GM12878 (cell line): Measurements from ENCODE around the gene GPR108. TPM values are rescaled to one million over a fixed set of nuclear protein-coding genes. Genes with fewer than 3 reads are reported as not detected.

Source experiments
- ATAC-seq: fragments of 200-7000 bp; cut with Tn5 transposase; 3 replicates; pipeline ENCODE4 v1.9.1; 2020; ENCODE audit warnings: mild to moderate bottlenecking, moderate library complexity
- BruUV-seq: library from RNA; stranded (reverse); fragments of 400-500 nt; replicated peaks from 2 replicates; lab custom pipeline; 2021; lab: Mats Ljungman, UMichigan
- CTCF ChIA-PET: fragments of 300-600 bp; sonication (Branson Sonifier 250); formaldehyde crosslinking; extraction: SDS; loops from one replicate; lab custom pipeline; 2021; ENCODE audit warnings: inconsistent platforms; lab: Yijun Ruan, JAX
- POLR2A ChIA-PET: fragments of 350-600 bp; formaldehyde crosslinking; extraction: SDS; loops from one replicate; lab custom pipeline; 2021; ENCODE audit warnings: inconsistent platforms; lab: Charles Lee
- RAD21 ChIA-PET: fragments of 300-600 bp; sonication (Branson Sonifier 250); formaldehyde crosslinking; loops from one replicate; lab custom pipeline; 2023; ENCODE audit warnings: antibody characterized with exemption; ENCODE audit not compliant: unreplicated experiment; lab: Charles Lee
- SMC1A ChIA-PET: fragments of 300-600 bp; sonication (Branson Sonifier 250); formaldehyde crosslinking; loops from one replicate; lab custom pipeline; 2023; ENCODE audit not compliant: unreplicated experiment, uncharacterized antibody; lab: Charles Lee
- DNase-seq: peaks from one replicate; pipeline ENCODE4 v3.0.0-alpha.2; 2011; ENCODE audit warnings: low read depth, low spot score
- FAIRE-seq: peaks from 3 replicates; lab custom pipeline; 2011; peaks lifted over from hg19 to GRCh38; lab: Jason Lieb, UNC
- H2AFZ ChIP-seq: 2 replicates; pipeline ENCODE4 v1.6.0; 2011; ENCODE audit warnings: low read depth, low read length, control low read depth; ENCODE audit not compliant: control insufficient read depth
- H3K27ac ChIP-seq: 2 replicates; pipeline ENCODE4 v1.5.1; 2011; ENCODE audit warnings: control low read depth; ENCODE audit not compliant: control insufficient read depth, insufficient read depth
- H3K27me3 ChIP-seq, 2 experiments: replicated peaks in 1 of 2; 2 replicates each; pipeline versions ENCODE4 v1.6.0 to v1.6.1; 2011; ENCODE audit warnings: low read length in 1 of 2; ENCODE audit not compliant: control insufficient read depth in 2 of 2, insufficient read depth in 2 of 2
- H3K36me3 ChIP-seq, 2 experiments: 2 replicates each; pipeline ENCODE4 v1.5.1; 2011; ENCODE audit warnings: low read length in 1 of 2; ENCODE audit not compliant: control insufficient read depth in 2 of 2, insufficient read depth in 2 of 2
- H3K4me1 ChIP-seq: 2 replicates; pipeline ENCODE4 v1.6.1; 2011; ENCODE audit warnings: mild to moderate bottlenecking, low read length, moderate library complexity, mixed read lengths; ENCODE audit not compliant: control insufficient read depth, insufficient read depth
- H3K4me2 ChIP-seq: 2 replicates; pipeline ENCODE4 v1.6.0; 2011; ENCODE audit warnings: control low read depth; ENCODE audit not compliant: control insufficient read depth, insufficient read depth
- H3K4me3 ChIP-seq: fragments of 200-600 bp; sonication (generic); 2 replicates; pipeline ENCODE4 v1.5.1; 2016
- H3K79me2 ChIP-seq: 2 replicates; pipeline ENCODE4 v1.6.0; 2011; ENCODE audit warnings: low read length; ENCODE audit not compliant: control insufficient read depth, insufficient read depth
- H3K9ac ChIP-seq: 2 replicates; pipeline ENCODE4 v1.8.0; 2011; ENCODE audit warnings: low read length, control low read depth, mixed read lengths; ENCODE audit not compliant: control insufficient read depth, insufficient read depth
- H3K9me3 ChIP-seq: replicated peaks from 3 replicates; pipeline ENCODE4 v1.5.1; 2011; ENCODE audit warnings: mild to moderate bottlenecking, low read length; ENCODE audit not compliant: control insufficient read depth, insufficient read depth
- H4K20me1 ChIP-seq: 2 replicates; pipeline ENCODE4 v1.6.0; 2011; ENCODE audit not compliant: control insufficient read depth, insufficient read depth
- BMI1 ChIP-seq: fragments of 450-650 bp; IDR thresholded peaks from 2 replicates; pipeline ENCODE4 v1.6.1; 2016; ENCODE audit warnings: mild to moderate bottlenecking, moderate library complexity, borderline replicate concordance
- GABPA ChIP-seq: IDR thresholded peaks from 2 replicates; pipeline ENCODE4 v1.6.1; 2014; ENCODE audit warnings: antibody characterized with exemption, low read depth, mild to moderate bottlenecking, inconsistent platforms
- GATAD2B ChIP-seq: fragments of 450-650 bp; conservative IDR thresholded peaks from 2 replicates; pipeline ENCODE4 v1.6.1; 2017; ENCODE audit warnings: low read depth, mild to moderate bottlenecking, moderate library complexity
- HCFC1 ChIP-seq: fragments of 150-350 bp; IDR thresholded peaks from 2 replicates; pipeline ENCODE4 v1.6.1; 2014; ENCODE audit warnings: low read length
- MTA2 ChIP-seq: fragments of 450-650 bp; IDR thresholded peaks from 2 replicates; pipeline ENCODE4 v1.6.1; 2016; ENCODE audit warnings: low read depth, mild to moderate bottlenecking, moderate library complexity
- NFIC ChIP-seq: IDR thresholded peaks from 2 replicates; pipeline ENCODE4 v1.6.1; 2012; ENCODE audit warnings: low read depth, mild to moderate bottlenecking, inconsistent platforms, low read length, moderate library complexity
- PAX8 ChIP-seq: fragments of 450-650 bp; IDR thresholded peaks from 2 replicates; pipeline ENCODE4 v1.6.1; 2017; ENCODE audit warnings: mild to moderate bottlenecking, moderate library complexity
- TBL1XR1 ChIP-seq: IDR thresholded peaks from 2 replicates; pipeline ENCODE4 v1.6.1; 2012; ENCODE audit warnings: low read depth, low read length, improper control_type of control experiment
- ZBED1 ChIP-seq: IDR thresholded peaks from 2 replicates; pipeline ENCODE4 v1.6.1; 2016; ENCODE audit warnings: borderline replicate concordance
- ZBTB40 ChIP-seq: fragments of 450-650 bp; IDR thresholded peaks from 2 replicates; pipeline ENCODE4 v1.6.1; 2016; ENCODE audit warnings: mild to moderate bottlenecking, moderate library complexity, borderline replicate concordance
- WGBS: methylation state at CpG from one replicate; pipeline ENCODE4 v1.1.6; 2016; ENCODE audit warnings: low lambda C conversion rate; ENCODE audit not compliant: insufficient replicate concordance, insufficient coverage; ENCODE audit errors: missing lambda C conversion rate; 5-methylcytosine and 5-hydroxymethylcytosine counted together
- in situ Hi-C: fragments of 300-500 bp; cut with MboI; formaldehyde crosslinking; loops from 9 replicates; pipeline ENCODE4 v1.14.3; 2018; ENCODE audit warnings: mixed read lengths
- intact Hi-C: fragments of 100-400 bp; cut with micrococcal nuclease; formaldehyde crosslinking; loops from one replicate; pipeline ENCODE4 v1.14.2; 2022; ENCODE audit not compliant: unreplicated experiment
- polyA plus RNA-seq, 11 experiments: library from polyadenylated mRNA; depleted of rRNA in 4 of 11; unstranded in 6 of 11; stranded (reverse) in 5 of 11; fragments of >200 nt; fragmentation: Nextera tagmentation in 4 of 11; fragmentation: Illumina TruSeq in 1 of 11; extraction: Ambion mirVana in 4 of 11; extraction: Trizol in 1 of 11; gene quantifications; 1 replicate in 1 of 11; 2 replicates in 10 of 11; pipeline versions ENCODE4 v1.2.1 to v1.2.3, GENCODE V29; 2011 to 2016; ENCODE audit warnings: inconsistent platforms in 2 of 11, missing spikeins in 2 of 11, low read depth in 1 of 11
- total RNA-seq, 4 experiments: library from RNA; depleted of rRNA in 3 of 4; stranded (reverse); fragments of >200 nt in 3 of 4; fragmentation: Illumina TruSeq in 1 of 4; extraction: Trizol in 1 of 4; gene quantifications; 2 replicates each; pipeline versions ENCODE4 v1.2.1 to v1.2.3, GENCODE V29; 2013 to 2021

The GPR108 gene
- total and polyA plus RNA-seq, 10 of the 15 experiments (the other 5 are each of a cell fraction or from before 2014, with no cell fraction given): 4.4 to 87.2 (median 57.1) TPM

- no peak for TF ChIP-seq GABPA
- TF ChIP-seq ZBTB40: no peak
- no peak for TF ChIP-seq HCFC1
- no peak for TF ChIP-seq TBL1XR1
- no peak for TF ChIP-seq MTA2
- no peak for TF ChIP-seq BMI1
- TF ChIP-seq NFIC: no peak
- no peak for TF ChIP-seq ZBED1
- no peak for TF ChIP-seq GATAD2B
- no peak for TF ChIP-seq PAX8
- H3K36me3 ChIP-seq: no peaks in the 10 kb centered on the region
- H3K4me2 ChIP-seq: no peak overlapping the region
- H3K9ac ChIP-seq: no peak overlapping the region
- ChIA-PET POLR2A (interaction anchor here (0.6 kb wide), 2 partner anchors 26 to 166 kb away, joined by 3 to 4 read pairs; no protein-coding TSS in a partner anchor), SMC1A (no interaction called here), CTCF (interaction anchor here (0.9 kb wide), 1 partner anchor 16 kb away, joined by 5 read pairs; no protein-coding TSS in a partner anchor), RAD21 (no interaction called here)
- BruUV-seq: no TSS peak
- DNase-seq (no peak), ATAC-seq (peak; percentile 29), FAIRE-seq (no peak)
- H3K9me3 ChIP-seq: no peaks in the 10 kb centered on the region
- WGBS: 45% methylated on average over 13 of the region's 13 CpGs
- no peaks in the 10 kb centered on the region for H3K4me1 ChIP-seq
- no peak overlapping the region for H2AFZ ChIP-seq
- in situ Hi-C loops (no loop called here), intact Hi-C loops (no loop called here)
- no peak overlapping the region for H3K27ac ChIP-seq
- H3K4me3 ChIP-seq: no peak overlapping the region
- no peaks in the 10 kb centered on the region for H4K20me1 ChIP-seq
- no peaks in the 10 kb centered on the region for H3K79me2 ChIP-seq
- H3K27me3 ChIP-seq: no peaks in the 10 kb centered on the region
Observed at GRCh38 chr19:6697291-6697690, 40.1 kb downstream of the GPR108 start.
